GM12878 (cell line): ENCODE results near the gene C1orf185. TPM values are rescaled to one million over a fixed set of nuclear protein-coding genes. Genes with fewer than 3 reads are reported as not detected.
A peak's percentile ranks its signal among the peaks of the same experiment; 100 is the strongest.

ENCODE experiments used
- ATAC-seq: fragments of 200-7000 bp; cut with Tn5 transposase; 3 replicates; pipeline ENCODE4 v1.9.1; 2020; ENCODE audit warnings: mild to moderate bottlenecking, moderate library complexity
- BruUV-seq: library from RNA; stranded (reverse); fragments of 400-500 nt; replicated peaks from 2 replicates; lab custom pipeline; 2021; lab: Mats Ljungman, UMichigan
- CTCF ChIA-PET: fragments of 300-600 bp; sonication (Branson Sonifier 250); formaldehyde crosslinking; extraction: SDS; loops from one replicate; lab custom pipeline; 2021; ENCODE audit warnings: inconsistent platforms; lab: Yijun Ruan, JAX
- POLR2A ChIA-PET: fragments of 350-600 bp; formaldehyde crosslinking; extraction: SDS; loops from one replicate; lab custom pipeline; 2021; ENCODE audit warnings: inconsistent platforms; lab: Charles Lee
- RAD21 ChIA-PET: fragments of 300-600 bp; sonication (Branson Sonifier 250); formaldehyde crosslinking; loops from one replicate; lab custom pipeline; 2023; ENCODE audit warnings: antibody characterized with exemption; ENCODE audit not compliant: unreplicated experiment; lab: Charles Lee
- SMC1A ChIA-PET: fragments of 300-600 bp; sonication (Branson Sonifier 250); formaldehyde crosslinking; loops from one replicate; lab custom pipeline; 2023; ENCODE audit not compliant: unreplicated experiment, uncharacterized antibody; lab: Charles Lee
- DNase-seq: peaks from one replicate; pipeline ENCODE4 v3.0.0-alpha.2; 2011; ENCODE audit warnings: low read depth, low spot score
- FAIRE-seq: peaks from 3 replicates; lab custom pipeline; 2011; peaks lifted over from hg19 to GRCh38; lab: Jason Lieb, UNC
- H2AFZ ChIP-seq: 2 replicates; pipeline ENCODE4 v1.6.0; 2011; ENCODE audit warnings: low read depth, low read length, control low read depth; ENCODE audit not compliant: control insufficient read depth
- H3K27ac ChIP-seq: 2 replicates; pipeline ENCODE4 v1.5.1; 2011; ENCODE audit warnings: control low read depth; ENCODE audit not compliant: control insufficient read depth, insufficient read depth
- H3K27me3 ChIP-seq, 2 experiments: replicated peaks in 1 of 2; 2 replicates each; pipeline versions ENCODE4 v1.6.0 to v1.6.1; 2011; ENCODE audit warnings: low read length in 1 of 2; ENCODE audit not compliant: control insufficient read depth in 2 of 2, insufficient read depth in 2 of 2
- H3K36me3 ChIP-seq, 2 experiments: 2 replicates each; pipeline ENCODE4 v1.5.1; 2011; ENCODE audit warnings: low read length in 1 of 2; ENCODE audit not compliant: control insufficient read depth in 2 of 2, insufficient read depth in 2 of 2
- H3K4me1 ChIP-seq: 2 replicates; pipeline ENCODE4 v1.6.1; 2011; ENCODE audit warnings: mild to moderate bottlenecking, low read length, moderate library complexity, mixed read lengths; ENCODE audit not compliant: control insufficient read depth, insufficient read depth
- H3K4me2 ChIP-seq: 2 replicates; pipeline ENCODE4 v1.6.0; 2011; ENCODE audit warnings: control low read depth; ENCODE audit not compliant: control insufficient read depth, insufficient read depth
- H3K4me3 ChIP-seq: fragments of 200-600 bp; sonication (generic); 2 replicates; pipeline ENCODE4 v1.5.1; 2016
- H3K79me2 ChIP-seq: 2 replicates; pipeline ENCODE4 v1.6.0; 2011; ENCODE audit warnings: low read length; ENCODE audit not compliant: control insufficient read depth, insufficient read depth
- H3K9ac ChIP-seq: 2 replicates; pipeline ENCODE4 v1.8.0; 2011; ENCODE audit warnings: low read length, control low read depth, mixed read lengths; ENCODE audit not compliant: control insufficient read depth, insufficient read depth
- H3K9me3 ChIP-seq: replicated peaks from 3 replicates; pipeline ENCODE4 v1.5.1; 2011; ENCODE audit warnings: mild to moderate bottlenecking, low read length; ENCODE audit not compliant: control insufficient read depth, insufficient read depth
- H4K20me1 ChIP-seq: 2 replicates; pipeline ENCODE4 v1.6.0; 2011; ENCODE audit not compliant: control insufficient read depth, insufficient read depth
- ATF3 ChIP-seq: IDR thresholded peaks from 2 replicates; pipeline ENCODE4 v1.6.1; 2011; ENCODE audit warnings: low read depth, mild to moderate bottlenecking, low read length, moderate library complexity, borderline replicate concordance; ENCODE audit errors: extremely low read depth
- BCLAF1 ChIP-seq: fragments of 450-650 bp; IDR thresholded peaks from 2 replicates; pipeline ENCODE4 v1.6.1; 2017; ENCODE audit warnings: antibody characterized with exemption, mild to moderate bottlenecking, moderate library complexity
- CEBPB ChIP-seq, 2 experiments: fragments of 150-350 bp in 1 of 2; IDR thresholded peaks; 2 replicates each; pipeline ENCODE4 v1.6.1; 2012 to 2014; ENCODE audit warnings: low read depth in 2 of 2, low read length in 2 of 2, borderline replicate concordance in 1 of 2, inconsistent platforms in 1 of 2
- GABPA ChIP-seq: IDR thresholded peaks from 2 replicates; pipeline ENCODE4 v1.6.1; 2014; ENCODE audit warnings: antibody characterized with exemption, low read depth, mild to moderate bottlenecking, inconsistent platforms
- GATAD2B ChIP-seq: fragments of 450-650 bp; conservative IDR thresholded peaks from 2 replicates; pipeline ENCODE4 v1.6.1; 2017; ENCODE audit warnings: low read depth, mild to moderate bottlenecking, moderate library complexity
- HDAC6 ChIP-seq: fragments of 200-600 bp; sonication (generic); IDR thresholded peaks from one replicate; pipeline ENCODE4 v1.8.0; 2017; ENCODE audit warnings: antibody characterized with exemption; ENCODE audit not compliant: unreplicated experiment
- NBN ChIP-seq: fragments of 450-650 bp; IDR thresholded peaks from 2 replicates; pipeline ENCODE4 v1.6.1; 2016
- NR2C1 ChIP-seq: fragments of 450-650 bp; IDR thresholded peaks from 2 replicates; pipeline ENCODE4 v1.6.1; 2017; ENCODE audit warnings: antibody characterized with exemption, mild to moderate bottlenecking, moderate library complexity
- POLR2A ChIP-seq: IDR thresholded peaks from 2 replicates; pipeline ENCODE4 v1.6.1; 2011; ENCODE audit warnings: low read depth, mild to moderate bottlenecking, low read length
- RAD21 ChIP-seq: IDR thresholded peaks from 2 replicates; pipeline ENCODE4 v1.6.1; 2011; ENCODE audit warnings: mild to moderate bottlenecking, low read depth, low read length, moderate library complexity; ENCODE audit not compliant: insufficient read depth
- SIX5 ChIP-seq: IDR thresholded peaks from 2 replicates; pipeline ENCODE4 v1.6.1; 2011; ENCODE audit warnings: mild to moderate bottlenecking, low read depth, low read length, moderate library complexity; ENCODE audit not compliant: severe bottlenecking
- SMAD1 ChIP-seq: fragments of 450-650 bp; IDR thresholded peaks from 2 replicates; pipeline ENCODE4 v1.6.1; 2018; ENCODE audit warnings: mild to moderate bottlenecking, low read depth; ENCODE audit not compliant: partially characterized antibody
- WRNIP1 ChIP-seq: IDR thresholded peaks from 2 replicates; pipeline ENCODE4 v1.6.1; 2011; ENCODE audit warnings: low read depth, low read length, improper control_type of control experiment, borderline replicate concordance
- ZNF384 ChIP-seq: IDR thresholded peaks from 2 replicates; pipeline ENCODE4 v1.6.1; 2012; ENCODE audit warnings: low read depth, mild to moderate bottlenecking, low read length, improper control_type of control experiment, borderline replicate concordance
- WGBS: methylation state at CpG from one replicate; pipeline ENCODE4 v1.1.6; 2016; ENCODE audit warnings: low lambda C conversion rate; ENCODE audit not compliant: insufficient replicate concordance, insufficient coverage; ENCODE audit errors: missing lambda C conversion rate; 5-methylcytosine and 5-hydroxymethylcytosine counted together
- in situ Hi-C: fragments of 300-500 bp; cut with MboI; formaldehyde crosslinking; loops from 9 replicates; pipeline ENCODE4 v1.14.3; 2018; ENCODE audit warnings: mixed read lengths
- intact Hi-C: fragments of 100-400 bp; cut with micrococcal nuclease; formaldehyde crosslinking; loops from one replicate; pipeline ENCODE4 v1.14.2; 2022; ENCODE audit not compliant: unreplicated experiment
- polyA plus RNA-seq, 11 experiments: library from polyadenylated mRNA; depleted of rRNA in 4 of 11; unstranded in 6 of 11; stranded (reverse) in 5 of 11; fragments of >200 nt; fragmentation: Nextera tagmentation in 4 of 11; fragmentation: Illumina TruSeq in 1 of 11; extraction: Ambion mirVana in 4 of 11; extraction: Trizol in 1 of 11; gene quantifications; 1 replicate in 1 of 11; 2 replicates in 10 of 11; pipeline versions ENCODE4 v1.2.1 to v1.2.3, GENCODE V29; 2011 to 2016; ENCODE audit warnings: inconsistent platforms in 2 of 11, missing spikeins in 2 of 11, low read depth in 1 of 11
- total RNA-seq, 4 experiments: library from RNA; depleted of rRNA in 3 of 4; stranded (reverse); fragments of >200 nt in 3 of 4; fragmentation: Illumina TruSeq in 1 of 4; extraction: Trizol in 1 of 4; gene quantifications; 2 replicates each; pipeline versions ENCODE4 v1.2.1 to v1.2.3, GENCODE V29; 2013 to 2021

The C1orf185 gene
- total and polyA plus RNA-seq, 10 of the 15 experiments (the other 5 are each of a cell fraction or from before 2014, with no cell fraction given): 0.40 TPM; not detected in 9

GRCh38 chr1:51172811-51173210 is 70.8 kb downstream of the C1orf185 start:
- FAIRE-seq (no peak), ATAC-seq (no peak), DNase-seq (no peak)
- Histone ChIP-seq H3K4me2 (no peak overlapping the region; the same call in 1 of the 2 replicates), H3K27me3 (no peaks in the 10 kb centered on the region; a peak in 1 of 4 replicates), H3K9ac (no peak overlapping the region), H3K79me2 (no peaks in the 10 kb centered on the region), H4K20me1 (no peaks in the 10 kb centered on the region), H3K9me3 (no peaks in the 10 kb centered on the region; the same call in 2 of the 3 replicates), H3K4me1 (peaks cover 3% of the 10 kb centered on the region; the same call in 1 of the 2 replicates), H3K4me3 (no peak overlapping the region), H3K27ac (no peak overlapping the region), H2AFZ (peak overlapping the region; percentile 65), H3K36me3 (no peaks in the 10 kb centered on the region)
- in situ Hi-C loops (no loop called here), intact Hi-C loops (no loop called here)
- ChIA-PET SMC1A (no interaction called here), CTCF (interaction anchor here (1.3 kb wide), 1 partner anchor 16 kb away, joined by 4 read pairs; no protein-coding TSS in a partner anchor), POLR2A (no interaction called here), RAD21 (no interaction called here)
- WGBS: 58% methylated on average over 3 of the region's 3 CpGs
- BruUV-seq: no TSS peak
- TF ChIP-seq GATAD2B (no peak), GABPA (no peak), BCLAF1 (no peak), CEBPB (IDR thresholded peaks at IDR 0.05; ENCODE audit: borderline replicate concordance in 1 of 2, low read depth in 2 of 2, low read length in 2 of 2) (no peak), HDAC6 (no peak), NR2C1 (no peak), POLR2A (no peak), NBN (no peak), SIX5 (no peak), ATF3 (no peak), WRNIP1 (no peak), SMAD1 (no peak), RAD21 (no peak), ZNF384 (no peak)
